Choroid plexus epithelial cell (primary cell): Measurements from ENCODE around the gene GSG1L.

Source experiments
- DNase-seq: peaks from one replicate; pipeline ENCODE4 v3.0.0-alpha.2; 2010; ENCODE audit warnings: low read depth
- H3K4me3 ChIP-seq: 2 replicates; pipeline ENCODE4 v1.5.1; 2011; ENCODE audit warnings: low read depth, mild to moderate bottlenecking, control low read depth, low read length, moderate library complexity
- TF ChIP-seq, protein P1 (sequence below): conservative IDR thresholded peaks from 2 replicates; pipeline ENCODE4 v1.5.1; 2011; ENCODE audit warnings: low read depth, mild to moderate bottlenecking, control low read depth, inconsistent platforms, low read length, moderate library complexity

Gene GSG1L

DNA sequence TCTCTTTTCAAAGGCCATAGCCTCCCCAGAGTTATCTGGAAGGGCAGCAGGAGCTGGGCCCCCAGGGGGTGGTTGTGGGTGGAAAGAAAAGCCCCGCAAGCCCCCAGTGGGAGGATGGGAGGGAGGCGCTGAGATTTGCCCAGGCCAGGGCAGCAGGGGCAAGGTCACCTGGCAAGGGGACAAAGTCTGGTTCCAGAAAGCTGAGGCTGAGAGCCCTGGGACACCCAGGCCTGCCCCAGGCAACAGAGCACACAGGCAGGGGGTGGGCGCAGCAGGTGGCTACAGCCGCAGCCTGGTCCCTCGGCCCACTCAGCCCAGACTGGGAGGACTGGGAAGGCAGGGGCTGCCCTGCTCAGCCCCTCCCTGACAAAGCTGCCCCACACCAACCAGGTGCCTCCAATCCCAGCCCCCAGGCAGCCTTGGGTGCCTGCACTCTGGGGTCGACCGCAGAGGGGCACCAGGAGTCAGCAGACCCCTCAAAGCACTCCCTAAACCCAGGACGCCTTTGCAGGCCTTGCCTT lies 23.7 kb upstream of the GSG1L start:
- no peak overlapping the region for H3K4me3 ChIP-seq
- DNase-seq = no peak
- TF ChIP-seq, protein P1, sequence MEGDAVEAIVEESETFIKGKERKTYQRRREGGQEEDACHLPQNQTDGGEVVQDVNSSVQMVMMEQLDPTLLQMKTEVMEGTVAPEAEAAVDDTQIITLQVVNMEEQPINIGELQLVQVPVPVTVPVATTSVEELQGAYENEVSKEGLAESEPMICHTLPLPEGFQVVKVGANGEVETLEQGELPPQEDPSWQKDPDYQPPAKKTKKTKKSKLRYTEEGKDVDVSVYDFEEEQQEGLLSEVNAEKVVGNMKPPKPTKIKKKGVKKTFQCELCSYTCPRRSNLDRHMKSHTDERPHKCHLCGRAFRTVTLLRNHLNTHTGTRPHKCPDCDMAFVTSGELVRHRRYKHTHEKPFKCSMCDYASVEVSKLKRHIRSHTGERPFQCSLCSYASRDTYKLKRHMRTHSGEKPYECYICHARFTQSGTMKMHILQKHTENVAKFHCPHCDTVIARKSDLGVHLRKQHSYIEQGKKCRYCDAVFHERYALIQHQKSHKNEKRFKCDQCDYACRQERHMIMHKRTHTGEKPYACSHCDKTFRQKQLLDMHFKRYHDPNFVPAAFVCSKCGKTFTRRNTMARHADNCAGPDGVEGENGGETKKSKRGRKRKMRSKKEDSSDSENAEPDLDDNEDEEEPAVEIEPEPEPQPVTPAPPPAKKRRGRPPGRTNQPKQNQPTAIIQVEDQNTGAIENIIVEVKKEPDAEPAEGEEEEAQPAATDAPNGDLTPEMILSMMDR = no peak

DNA sequence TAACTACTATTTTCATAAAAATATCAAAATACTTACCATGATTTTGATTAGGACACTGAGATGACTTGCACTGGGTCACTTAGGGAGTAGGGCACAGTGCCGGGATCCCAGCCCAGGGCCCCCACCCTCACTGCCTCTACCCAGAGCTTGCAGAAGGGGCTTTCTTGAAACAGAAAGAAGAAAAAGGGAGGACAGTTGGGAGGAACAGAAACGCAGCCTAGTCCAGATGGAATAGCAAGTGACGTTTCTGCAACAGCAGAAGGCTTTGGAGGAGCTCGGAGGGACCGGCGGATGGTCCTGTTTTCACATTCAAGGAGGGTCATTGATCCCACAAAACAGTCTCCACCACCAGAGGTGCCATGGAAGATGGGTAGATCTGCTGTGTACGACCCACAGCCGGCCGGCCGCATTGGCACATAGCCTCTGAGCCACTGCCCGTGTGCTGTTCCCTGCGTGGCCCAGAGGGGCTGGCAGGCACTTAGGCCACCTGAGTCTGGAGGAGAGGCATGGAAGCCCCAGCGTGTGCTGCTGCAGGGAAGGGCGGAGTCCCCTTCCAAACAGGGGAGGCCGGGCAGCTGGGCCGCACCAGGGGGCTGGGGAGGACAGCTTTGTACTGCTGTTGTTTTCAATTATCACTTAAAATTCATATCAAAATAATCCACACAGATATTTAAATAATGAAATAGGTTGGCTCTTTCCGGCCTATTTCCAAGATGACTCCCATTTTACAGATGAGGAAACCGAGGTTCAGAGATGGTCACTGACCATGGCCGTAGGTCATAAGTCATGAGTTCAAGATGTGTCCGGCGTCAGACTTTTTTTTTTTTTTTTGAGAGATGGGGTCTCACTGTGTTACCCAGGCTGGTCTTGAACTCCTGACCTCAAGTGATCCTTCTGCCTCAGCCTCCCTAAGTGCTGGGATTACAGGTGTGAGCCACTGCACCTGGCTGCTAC lies 22.9 kb upstream of the GSG1L start:
- TF ChIP-seq, protein P1 = no peak
- DNase-seq = no peak
- H3K4me3 ChIP-seq = no peak overlapping the region

DNA sequence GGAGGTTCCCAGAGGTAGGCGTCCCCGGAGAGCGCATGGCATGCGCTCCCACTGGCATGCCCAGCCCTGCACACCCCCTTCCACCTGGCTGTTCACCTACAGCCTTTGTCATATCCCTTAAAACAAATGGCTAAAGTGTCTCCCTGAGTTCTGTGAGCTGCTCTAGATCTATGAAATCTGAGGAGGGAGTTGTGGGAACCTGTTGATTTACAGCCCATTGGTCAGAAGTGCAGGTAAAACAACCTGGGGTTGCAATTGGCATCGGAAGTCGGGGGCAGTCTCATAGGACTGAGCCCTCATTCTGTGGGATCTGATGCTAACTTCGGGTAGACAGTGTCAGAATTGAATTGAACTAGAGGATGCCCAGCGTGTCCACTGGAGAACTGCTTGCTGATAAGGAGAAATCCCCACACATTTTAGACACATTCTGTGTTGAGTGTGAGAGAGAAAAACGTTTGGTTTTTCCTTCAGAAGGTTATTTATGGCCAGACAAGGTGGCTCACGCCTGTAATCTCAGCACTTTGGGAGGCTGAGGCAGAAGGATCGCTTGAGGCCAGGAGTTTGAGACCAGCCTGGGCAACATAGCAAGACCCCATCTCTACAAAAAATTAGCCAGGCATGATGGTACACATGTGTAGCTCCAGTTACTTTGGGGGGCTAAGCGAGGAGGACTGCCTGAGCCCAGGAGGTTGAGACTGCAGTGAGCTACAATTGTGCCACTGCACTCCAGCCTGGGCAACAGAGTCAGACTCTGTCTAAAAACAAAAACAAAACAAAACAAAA lies 22.1 kb upstream of the GSG1L start:
- no peak overlapping the region for H3K4me3 ChIP-seq
- DNase-seq = no peak
- TF ChIP-seq, protein P1 = no peak

DNA sequence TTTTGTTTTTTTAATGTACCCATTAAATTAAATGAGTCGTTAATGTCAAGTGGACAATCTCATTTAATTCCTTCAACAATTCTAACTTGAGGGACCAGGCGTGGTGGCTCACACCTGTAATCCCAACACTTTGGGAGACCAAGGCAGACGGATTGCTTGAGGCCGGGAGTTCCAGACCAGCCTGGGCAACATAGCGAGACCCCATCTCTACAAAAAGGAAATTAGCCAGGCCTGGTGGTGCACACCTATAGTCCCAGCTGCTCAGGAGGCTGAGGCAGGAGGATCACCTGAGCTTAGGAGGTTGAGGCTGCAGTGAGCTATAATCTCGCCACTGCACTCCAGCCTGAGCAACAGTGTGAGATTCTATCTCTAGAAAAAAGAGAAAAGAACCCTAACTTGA lies 20.7 kb upstream of the GSG1L start:
- DNase-seq = no peak
- TF ChIP-seq, protein P1 = no peak
- H3K4me3 ChIP-seq = no peak overlapping the region

DNA sequence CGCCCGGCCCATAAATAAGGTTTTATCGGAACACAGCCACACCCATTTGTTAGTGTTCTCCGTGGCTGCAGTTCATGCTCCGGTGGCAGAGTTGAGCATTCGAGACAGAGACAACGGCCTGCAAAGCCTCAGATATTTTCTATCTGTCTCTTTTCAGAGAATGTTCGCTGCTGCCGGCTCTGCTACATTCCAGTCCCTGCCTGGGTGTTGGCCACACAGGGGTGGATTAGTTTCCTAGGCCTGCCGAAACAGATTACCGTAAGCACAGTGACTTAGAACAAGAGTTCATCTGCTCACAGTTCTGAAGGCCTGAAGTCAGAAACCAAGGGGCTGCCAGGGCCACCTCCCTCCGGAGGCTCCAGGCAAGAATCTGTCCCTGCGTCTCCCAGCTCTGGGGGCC lies 19.1 kb upstream of the GSG1L start:
- TF ChIP-seq, protein P1 = no peak
- DNase-seq = no peak
- no peak overlapping the region for H3K4me3 ChIP-seq

DNA sequence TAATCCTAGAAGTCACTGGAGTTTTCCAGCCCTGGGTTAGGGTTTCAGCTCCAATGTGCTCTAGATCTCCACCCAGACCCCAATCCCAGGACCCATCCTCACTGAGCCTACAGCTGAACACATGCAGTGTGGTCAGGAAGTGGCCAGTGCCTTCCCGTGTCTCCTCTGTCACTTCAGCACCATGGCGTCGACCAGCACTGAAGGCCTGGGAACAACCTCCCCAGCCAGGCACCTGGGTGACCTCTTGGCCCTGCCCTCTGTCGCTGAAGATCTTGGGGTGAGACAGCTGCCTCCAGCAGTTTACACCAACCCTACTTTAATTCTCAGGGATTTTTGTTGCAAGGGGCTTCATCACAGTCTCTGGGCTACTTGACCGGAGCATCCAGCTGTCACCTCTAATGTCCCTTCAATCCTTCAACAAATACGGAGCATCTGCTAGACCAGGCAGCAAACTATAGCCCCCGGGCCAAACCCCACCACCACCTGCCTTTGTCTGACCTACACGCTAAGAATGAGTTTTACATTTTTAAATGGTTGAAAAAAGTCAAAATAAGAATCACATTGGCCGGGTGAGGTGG lies 18.0 kb upstream of the GSG1L start:
- H3K4me3 ChIP-seq = no peak overlapping the region
- TF ChIP-seq, protein P1 = no peak
- no peak for DNase-seq
